Vagina (tissue), 2 donors: ENCODE data around the gene AADACL4.

ENCODE experiments used
- CTCF ChIP-seq, 3 experiments: fragments of 450-650 bp in 2 of 3; fragments of 200-600 bp in 1 of 3; sonication (generic) in 1 of 3; IDR thresholded peaks; one replicate each; pipeline ENCODE4 v1.5.1; 2017 to 2019; ENCODE audit warnings: antibody characterized with exemption in 3 of 3, mild to moderate bottlenecking in 2 of 3, moderate library complexity in 2 of 3
- POLR2A ChIP-seq, 2 donors: fragments of 450-650 bp; IDR thresholded peaks; one replicate each; pipeline ENCODE4 v1.6.1; 2017; ENCODE audit warnings: antibody characterized with exemption in 2 of 2, mild to moderate bottlenecking in 2 of 2, moderate library complexity in 2 of 2
- POLR2AphosphoS5 ChIP-seq, 2 donors: sonication (generic); formaldehyde crosslinking; IDR thresholded peaks; one replicate each; pipeline ENCODE4 v1.9.0; 2017; ENCODE audit warnings: antibody characterized with exemption in 2 of 2, mild to moderate bottlenecking in 2 of 2, low read depth in 1 of 2; ENCODE audit not compliant: insufficient read depth in 1 of 2

GRCh38 chr1:12620931-12621330 is 23.0 kb upstream of the AADACL4 start:
- TF ChIP-seq CTCF (IDR thresholded peaks at IDR 0.05) (no peak), POLR2A (IDR thresholded peaks at IDR 0.05) (no peak), POLR2AphosphoS5 (IDR thresholded peaks at IDR 0.05; ENCODE audit: insufficient read depth in 1 of 2, low read depth in 1 of 2) (no peak)
